Measurements from ENCODE around the gene TOP2B.

DNA sequence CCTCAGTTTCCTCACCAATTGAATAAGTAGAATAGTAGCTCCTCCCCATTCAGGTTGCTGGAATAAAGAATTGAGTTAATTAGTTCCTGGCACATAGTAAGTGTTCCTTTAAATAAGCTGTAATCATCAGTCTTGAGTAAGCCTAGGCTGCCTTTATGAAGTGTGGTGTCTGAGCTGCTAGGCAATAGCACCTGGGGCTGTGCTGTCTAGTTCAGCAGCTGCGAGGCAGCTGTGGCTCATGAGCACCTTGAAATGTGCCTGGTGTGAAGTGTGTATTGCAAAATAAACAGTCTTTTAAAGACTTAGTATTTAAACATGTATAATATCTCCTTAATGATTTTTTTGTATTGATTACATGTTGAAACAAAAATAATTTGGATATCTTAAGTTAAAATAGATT is 77.6 kb downstream of the TOP2B start:
- TF ChIP-seq BHLHE40 (IDR thresholded peaks at IDR 0.05; ENCODE audit: low read depth, low read length) (no peak), RAD21 (conservative IDR thresholded peaks at IDR 0.05 in 1 of 2, IDR thresholded peaks at IDR 0.05 in 1 of 2) (no peak), HDAC2 (IDR thresholded peaks at IDR 0.05) (no peak), CEBPB (IDR thresholded peaks at IDR 0.05) (no peak), POLR2A (IDR thresholded peaks at IDR 0.05; ENCODE audit: low read length) (no peak), NPAS2 (CRISPR knock-in tag; IDR thresholded peaks at IDR 0.05; ENCODE audit: borderline replicate concordance) (no peak), MAFK (IDR thresholded peaks at IDR 0.05; ENCODE audit: partially characterized antibody) (no peak), RFX5 (IDR thresholded peaks at IDR 0.05) (no peak)

Data from A549 (cell line).